H9 (cell line): ENCODE data around the gene CYFIP1. TPM values are rescaled to one million over a fixed set of nuclear protein-coding genes. Genes with fewer than 3 reads are reported as not detected.

Source experiments
- DNase-seq: peaks from one replicate; pipeline ENCODE4 v3.0.0-alpha.2; 2017
- H2AFZ ChIP-seq: one replicate; pipeline ENCODE4 v1.6.1; 2013; ENCODE audit warnings: mild to moderate bottlenecking, low read length, control low read depth, moderate library complexity
- H2AK5ac ChIP-seq: 2 replicates; pipeline ENCODE4 v1.6.1; 2013; ENCODE audit warnings: low read length, control low read depth, mixed read lengths; ENCODE audit not compliant: insufficient read length
- H2BK120ac ChIP-seq: one replicate; pipeline ENCODE4 v1.6.1; 2013; ENCODE audit warnings: low read depth, mild to moderate bottlenecking, low read length, control low read depth, inconsistent platforms; ENCODE audit not compliant: poor library complexity, severe bottlenecking
- H2BK12ac ChIP-seq: 2 replicates; pipeline ENCODE4 v1.6.1; 2013; ENCODE audit warnings: low read length, control low read depth, mixed read lengths, low read depth; ENCODE audit not compliant: insufficient read length
- H2BK15ac ChIP-seq: 2 replicates; pipeline ENCODE4 v1.6.1; 2013; ENCODE audit warnings: low read depth, low read length, control low read depth
- H2BK20ac ChIP-seq: one replicate; pipeline ENCODE4 v1.6.1; 2013; ENCODE audit warnings: low read depth, mild to moderate bottlenecking, low read length, control low read depth, inconsistent platforms; ENCODE audit not compliant: poor library complexity, severe bottlenecking
- H2BK5ac ChIP-seq: 2 replicates; pipeline ENCODE4 v1.6.1; 2013; ENCODE audit warnings: low read length, control low read depth, mixed read lengths; ENCODE audit not compliant: insufficient read length
- H3K14ac ChIP-seq: 2 replicates; pipeline ENCODE4 v1.6.1; 2013; ENCODE audit warnings: low read length, control low read depth; ENCODE audit not compliant: insufficient read depth
- H3K18ac ChIP-seq: 2 replicates; pipeline ENCODE4 v1.6.1; 2013; ENCODE audit warnings: low read depth, mild to moderate bottlenecking, mixed read lengths, low read length, control low read depth; ENCODE audit not compliant: insufficient read length
- H3K23ac ChIP-seq: 2 replicates; pipeline ENCODE4 v1.6.1; 2013; ENCODE audit warnings: low read length, control low read depth, mixed read lengths, low read depth; ENCODE audit not compliant: insufficient read length
- H3K23me2 ChIP-seq: 2 replicates; pipeline ENCODE4 v1.6.1; 2013; ENCODE audit warnings: low read depth, mild to moderate bottlenecking, mixed read lengths, low read length, control low read depth; ENCODE audit not compliant: insufficient read length, poor library complexity, severe bottlenecking
- H3K27ac ChIP-seq: 2 replicates; pipeline ENCODE4 v1.5.1; 2013; ENCODE audit warnings: low read length, control low read depth, mixed read lengths, low read depth; ENCODE audit not compliant: insufficient read length
- H3K27me3 ChIP-seq: 2 replicates; pipeline ENCODE4 v1.6.1; 2013; ENCODE audit warnings: low read length, control low read depth, inconsistent platforms; ENCODE audit not compliant: insufficient read depth
- H3K4ac ChIP-seq: 2 replicates; pipeline ENCODE4 v1.6.1; 2013; ENCODE audit warnings: low read depth, mild to moderate bottlenecking, control low read depth, inconsistent platforms, low read length, moderate library complexity
- H3K4me1 ChIP-seq: 2 replicates; pipeline ENCODE4 v1.6.1; 2013; ENCODE audit warnings: low read length, control low read depth, inconsistent platforms; ENCODE audit not compliant: insufficient read depth
- H3K4me2 ChIP-seq: 2 replicates; pipeline ENCODE4 v1.6.1; 2013; ENCODE audit warnings: low read length, control low read depth, mixed read lengths; ENCODE audit not compliant: insufficient read length, insufficient read depth
- H3K56ac ChIP-seq: 2 replicates; pipeline ENCODE4 v1.6.1; 2013; ENCODE audit warnings: low read depth, mild to moderate bottlenecking, mixed read lengths, low read length, control low read depth; ENCODE audit not compliant: insufficient read length
- H3K79me1 ChIP-seq: 2 replicates; pipeline ENCODE4 v1.6.1; 2013; ENCODE audit warnings: low read depth, mild to moderate bottlenecking, moderate library complexity, low read length, control low read depth, inconsistent platforms; ENCODE audit not compliant: insufficient read depth, poor library complexity, severe bottlenecking
- H3K79me2 ChIP-seq: 2 replicates; pipeline ENCODE4 v1.6.1; 2013; ENCODE audit warnings: low read length, control low read depth, inconsistent platforms; ENCODE audit not compliant: insufficient read depth
- H3K9ac ChIP-seq: 2 replicates; pipeline ENCODE4 v1.6.1; 2013; ENCODE audit warnings: low read length, control low read depth, mixed read lengths; ENCODE audit not compliant: insufficient read length; ENCODE audit errors: extremely low read depth
- H3K9me3 ChIP-seq: one replicate; pipeline ENCODE4 v1.6.1; 2013; ENCODE audit warnings: low read depth, low read length, inconsistent platforms; ENCODE audit not compliant: control insufficient read depth
- H3T11ph ChIP-seq: one replicate; pipeline ENCODE4 v1.6.1; 2013; ENCODE audit warnings: mild to moderate bottlenecking, low read length, control low read depth, inconsistent platforms
- H4K20me1 ChIP-seq: one replicate; pipeline ENCODE4 v1.6.1; 2013; ENCODE audit not compliant: control insufficient read depth, insufficient read length, insufficient read depth
- H4K5ac ChIP-seq: 2 replicates; pipeline ENCODE4 v1.6.1; 2013; ENCODE audit warnings: low read depth, mild to moderate bottlenecking, mixed read lengths, low read length, control low read depth; ENCODE audit not compliant: insufficient read length
- H4K8ac ChIP-seq: replicated peaks from 2 replicates; pipeline ENCODE4 v1.6.1; 2013; ENCODE audit warnings: low read length, control low read depth, mixed read lengths, low read depth; ENCODE audit not compliant: insufficient read length
- H4K91ac ChIP-seq: 2 replicates; pipeline ENCODE4 v1.6.1; 2013; ENCODE audit warnings: low read depth, mild to moderate bottlenecking, moderate library complexity, mixed read lengths, low read length, control low read depth; ENCODE audit not compliant: insufficient read length
- H3K27ac Mint-ChIP-seq, 3 experiments: 2 replicates in 2 of 3; 3 replicates in 1 of 3; pipeline ENCODE4 v1.8.0; 2020 to 2021; ENCODE audit warnings: mixed read lengths in 3 of 3, mild to moderate bottlenecking in 1 of 3, moderate library complexity in 1 of 3
- H3K27me3 Mint-ChIP-seq: 2 replicates; pipeline ENCODE4 v1.8.0; 2021; ENCODE audit warnings: low read depth, mild to moderate bottlenecking, moderate library complexity, mixed read lengths
- H3K36me3 Mint-ChIP-seq, 3 experiments: 2 replicates in 2 of 3; 3 replicates in 1 of 3; pipeline ENCODE4 v1.8.0; 2020 to 2021; ENCODE audit warnings: low read depth in 3 of 3, mixed read lengths in 3 of 3; ENCODE audit not compliant: insufficient read depth in 1 of 3
- H3K4me1 Mint-ChIP-seq, 2 experiments: 2 replicates each; pipeline ENCODE4 v1.8.0; 2020; ENCODE audit warnings: mixed read lengths in 2 of 2
- H3K4me3 Mint-ChIP-seq, 2 experiments: 2 replicates in 1 of 2; 3 replicates in 1 of 2; pipeline ENCODE4 v1.8.0; 2020 to 2021; ENCODE audit warnings: mild to moderate bottlenecking in 2 of 2, mixed read lengths in 2 of 2, moderate library complexity in 1 of 2
- H3K9me3 Mint-ChIP-seq, 2 experiments: 2 replicates in 1 of 2; 3 replicates in 1 of 2; pipeline ENCODE4 v1.8.0; 2020; ENCODE audit warnings: mild to moderate bottlenecking in 2 of 2, mixed read lengths in 2 of 2, moderate library complexity in 1 of 2
- CTCF ChIP-seq: fragments of 200-600 bp; sonication (generic); conservative IDR thresholded peaks from 3 replicates; pipeline ENCODE4 v1.8.0; 2021; ENCODE audit warnings: antibody characterized with exemption, mild to moderate bottlenecking
- WGBS: extraction: QIAGEN DNeasy Blood & Tissue Kit; methylation state at CpG from one replicate; pipeline ENCODE4 v1.1.7; 2013; ENCODE audit warnings: missing lambda C conversion rate, low lambda C conversion rate, mixed read lengths; ENCODE audit not compliant: insufficient read length; ENCODE audit errors: extremely low coverage; 5-methylcytosine and 5-hydroxymethylcytosine counted together
- total RNA-seq: library from RNA; stranded (reverse); gene quantifications from 2 replicates; pipeline ENCODE4 v1.2.1, GENCODE V29; 2021

CYFIP1 gene
- total RNA-seq, 1 experiment from 2014 or later: 71.2 TPM

- no CpG with 5 or more reads among the region's 3 CpGs for WGBS
- Histone ChIP-seq H2BK120ac (no peak overlapping the region), H2BK12ac (no peak overlapping the region), H3K56ac (no peak overlapping the region), H3K9ac (no peak overlapping the region), H3K27ac (no peak overlapping the region), H2BK5ac (no peak overlapping the region), H3K4ac (no peak overlapping the region), H3K9me3 (no peaks in the 10 kb centered on the region), H3K23me2 (no peaks in the 10 kb centered on the region), H3K14ac (no peak overlapping the region), H4K5ac (no peak overlapping the region), H3K18ac (no peak overlapping the region), H3K23ac (no peak overlapping the region), H3K4me1 (no peaks in the 10 kb centered on the region), H3T11ph (no peak overlapping the region), H2BK20ac (no peak overlapping the region), H4K91ac (no peak overlapping the region), H4K8ac (no peak overlapping the region), H4K20me1 (no peaks in the 10 kb centered on the region), H2BK15ac (no peak overlapping the region), H3K79me1 (no peaks in the 10 kb centered on the region), H3K79me2 (no peaks in the 10 kb centered on the region), H3K27me3 (no peaks in the 10 kb centered on the region), H2AFZ (no peak overlapping the region), H3K4me2 (no peak overlapping the region), H2AK5ac (no peak overlapping the region)
- Mint-ChIP-seq H3K4me3 (no peak overlapping the region), H3K4me1 (no peaks in the 10 kb centered on the region), H3K27ac (no peak overlapping the region; a peak in 1 of 7 replicates), H3K36me3 (peaks cover 15 to 56% (median 41%) of the 10 kb centered on the region in 3 experiments), H3K27me3 (no peaks in the 10 kb centered on the region), H3K9me3 (no peaks in the 10 kb centered on the region)
- no peak for DNase-seq
- no peak for TF ChIP-seq CTCF
Observed at GRCh38 chr15:23014394-23015000, 34.3 kb upstream of the CYFIP1 start.
